Measurements from ENCODE around the gene DYNC2H1. TPM values are rescaled to one million over a fixed set of nuclear protein-coding genes. Genes with fewer than 3 reads are reported as not detected.

Gene DYNC2H1, protein sequence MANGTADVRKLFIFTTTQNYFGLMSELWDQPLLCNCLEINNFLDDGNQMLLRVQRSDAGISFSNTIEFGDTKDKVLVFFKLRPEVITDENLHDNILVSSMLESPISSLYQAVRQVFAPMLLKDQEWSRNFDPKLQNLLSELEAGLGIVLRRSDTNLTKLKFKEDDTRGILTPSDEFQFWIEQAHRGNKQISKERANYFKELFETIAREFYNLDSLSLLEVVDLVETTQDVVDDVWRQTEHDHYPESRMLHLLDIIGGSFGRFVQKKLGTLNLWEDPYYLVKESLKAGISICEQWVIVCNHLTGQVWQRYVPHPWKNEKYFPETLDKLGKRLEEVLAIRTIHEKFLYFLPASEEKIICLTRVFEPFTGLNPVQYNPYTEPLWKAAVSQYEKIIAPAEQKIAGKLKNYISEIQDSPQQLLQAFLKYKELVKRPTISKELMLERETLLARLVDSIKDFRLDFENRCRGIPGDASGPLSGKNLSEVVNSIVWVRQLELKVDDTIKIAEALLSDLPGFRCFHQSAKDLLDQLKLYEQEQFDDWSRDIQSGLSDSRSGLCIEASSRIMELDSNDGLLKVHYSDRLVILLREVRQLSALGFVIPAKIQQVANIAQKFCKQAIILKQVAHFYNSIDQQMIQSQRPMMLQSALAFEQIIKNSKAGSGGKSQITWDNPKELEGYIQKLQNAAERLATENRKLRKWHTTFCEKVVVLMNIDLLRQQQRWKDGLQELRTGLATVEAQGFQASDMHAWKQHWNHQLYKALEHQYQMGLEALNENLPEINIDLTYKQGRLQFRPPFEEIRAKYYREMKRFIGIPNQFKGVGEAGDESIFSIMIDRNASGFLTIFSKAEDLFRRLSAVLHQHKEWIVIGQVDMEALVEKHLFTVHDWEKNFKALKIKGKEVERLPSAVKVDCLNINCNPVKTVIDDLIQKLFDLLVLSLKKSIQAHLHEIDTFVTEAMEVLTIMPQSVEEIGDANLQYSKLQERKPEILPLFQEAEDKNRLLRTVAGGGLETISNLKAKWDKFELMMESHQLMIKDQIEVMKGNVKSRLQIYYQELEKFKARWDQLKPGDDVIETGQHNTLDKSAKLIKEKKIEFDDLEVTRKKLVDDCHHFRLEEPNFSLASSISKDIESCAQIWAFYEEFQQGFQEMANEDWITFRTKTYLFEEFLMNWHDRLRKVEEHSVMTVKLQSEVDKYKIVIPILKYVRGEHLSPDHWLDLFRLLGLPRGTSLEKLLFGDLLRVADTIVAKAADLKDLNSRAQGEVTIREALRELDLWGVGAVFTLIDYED (N-terminal part only)
- 1 to 10 TPM; 4.3 to 4.9 TPM for total RNA-seq

DNA sequence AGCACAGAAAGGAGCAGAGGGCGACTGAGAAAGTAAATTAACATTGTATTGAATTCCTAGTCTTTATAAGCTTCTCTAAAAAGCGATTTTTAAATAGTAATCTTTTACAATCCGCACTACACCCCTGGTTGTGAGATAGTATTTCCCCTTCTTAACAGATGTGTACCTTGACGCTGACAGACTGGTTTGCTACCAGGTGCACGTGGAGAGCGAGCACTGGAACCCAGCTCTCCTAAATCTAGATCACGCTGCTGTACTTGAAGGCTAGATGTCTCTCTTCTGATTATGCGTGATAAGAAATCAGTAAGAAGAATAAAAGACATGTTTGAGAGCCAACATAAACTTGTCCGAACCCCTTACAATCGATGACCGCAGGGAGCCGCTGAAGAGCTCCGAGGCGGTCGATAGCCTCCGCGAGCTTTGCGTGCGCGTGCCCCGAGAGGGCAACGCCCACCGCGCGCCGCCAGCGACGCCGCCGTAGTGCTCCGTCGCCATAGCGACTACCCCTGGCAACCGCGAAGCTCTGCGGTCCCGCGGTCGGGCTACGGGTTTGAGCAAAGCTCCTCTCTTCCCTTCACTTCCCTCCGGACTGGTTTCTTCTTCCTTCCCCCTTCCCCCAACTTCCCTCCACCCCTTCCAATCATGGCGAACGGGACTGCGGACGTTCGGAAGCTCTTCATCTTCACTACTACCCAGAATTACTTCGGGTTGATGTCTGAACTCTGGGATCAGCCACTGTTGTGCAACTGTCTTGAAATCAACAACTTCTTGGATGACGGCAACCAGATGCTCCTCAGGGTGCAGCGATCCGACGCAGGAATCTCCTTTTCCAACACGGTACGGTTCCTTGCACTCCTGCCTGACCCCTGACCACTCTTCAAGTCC lies at the start of gene DYNC2H1:
Gene DYNC2H1, plus strand, starts transcription at position 494 of the 885 bp plus-strand sequence. Its CDS starts 149 bp downstream, at position 643.
- H3K27me3 Mint-ChIP-seq = peaks cover 13% of the 10 kb centered on the region
- no peaks in the 10 kb centered on the region for H3K36me3 Mint-ChIP-seq
- CTCF ChIA-PET = interaction anchor here (0.8 to 1.6 kb wide), 15 partner anchors 9 to 495 kb away, joined by 3 to 28 read pairs (median 4); partner anchors contain the start of gene DCUN1D5
- H3K9me3 Mint-ChIP-seq (ENCODE audit: low read depth) = no peaks in the 10 kb centered on the region
- ATAC-seq = peak; percentile 94
- peak within 1 kb of the TSS; percentile 89 for H3K27ac Mint-ChIP-seq
- H3K4me1 Mint-ChIP-seq = peaks cover 28% of the 10 kb centered on the region
- H3K4me3 Mint-ChIP-seq = peak within 1 kb of the TSS; percentile 90
- DNase-seq = peak; percentile 93

DNA sequence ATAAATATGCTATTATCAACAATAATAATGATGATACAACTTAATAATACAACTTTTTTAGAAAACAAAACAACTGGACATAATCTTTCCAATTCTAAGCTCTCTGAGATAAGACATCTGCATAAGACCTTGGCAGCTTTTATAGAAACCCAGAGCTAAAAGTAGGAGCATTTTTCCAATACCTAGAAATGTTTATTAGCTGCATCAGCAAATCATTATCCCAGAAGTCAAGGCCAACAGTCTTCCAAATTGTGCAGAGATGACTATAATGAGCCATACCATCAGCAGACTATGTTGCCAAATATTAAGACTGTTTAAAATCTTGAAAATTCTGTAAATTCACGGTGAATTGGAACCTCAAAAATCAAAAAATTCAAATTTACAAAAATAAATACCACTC lies 47.6 kb upstream of the DYNC2H1 start:
- Mint-ChIP-seq H3K9me3 (ENCODE audit: low read depth) (no peaks in the 10 kb centered on the region), H3K27me3 (no peaks in the 10 kb centered on the region), H3K4me3 (no peak overlapping the region), H3K27ac (no peak overlapping the region), H3K4me1 (no peaks in the 10 kb centered on the region), H3K36me3 (peaks cover 29% of the 10 kb centered on the region)
- no peak for ATAC-seq
- CTCF ChIA-PET = no interaction called here
- DNase-seq = no peak

DNA sequence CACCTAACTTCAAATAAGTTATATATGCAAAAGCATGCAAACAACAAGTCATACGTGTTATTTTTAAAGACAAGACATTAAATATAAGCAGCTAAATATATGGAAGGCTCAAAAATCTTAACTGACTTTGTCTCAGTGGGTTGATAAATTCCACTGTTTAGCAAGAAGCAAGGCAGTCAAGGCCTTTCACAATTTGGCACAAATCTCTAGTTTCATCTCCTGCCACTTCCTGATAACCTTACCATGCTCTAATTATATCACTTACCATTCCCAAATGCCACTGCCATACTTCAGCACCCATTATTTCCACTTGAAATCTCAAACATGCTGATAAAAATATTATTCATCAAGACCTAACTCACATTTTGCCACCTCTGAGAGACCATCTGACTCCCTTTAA lies 42.1 kb upstream of the DYNC2H1 start:
- CTCF ChIA-PET = interaction anchor here (1.4 kb wide), 1 partner anchor 9 kb away, joined by 3 read pairs; no protein-coding TSS in a partner anchor
- Mint-ChIP-seq H3K4me3 (no peak overlapping the region), H3K4me1 (peaks cover 38% of the 10 kb centered on the region), H3K9me3 (ENCODE audit: low read depth) (no peaks in the 10 kb centered on the region), H3K36me3 (peaks cover 38% of the 10 kb centered on the region), H3K27ac (no peak overlapping the region), H3K27me3 (no peaks in the 10 kb centered on the region)
- DNase-seq = no peak
- no peak for ATAC-seq

DNA sequence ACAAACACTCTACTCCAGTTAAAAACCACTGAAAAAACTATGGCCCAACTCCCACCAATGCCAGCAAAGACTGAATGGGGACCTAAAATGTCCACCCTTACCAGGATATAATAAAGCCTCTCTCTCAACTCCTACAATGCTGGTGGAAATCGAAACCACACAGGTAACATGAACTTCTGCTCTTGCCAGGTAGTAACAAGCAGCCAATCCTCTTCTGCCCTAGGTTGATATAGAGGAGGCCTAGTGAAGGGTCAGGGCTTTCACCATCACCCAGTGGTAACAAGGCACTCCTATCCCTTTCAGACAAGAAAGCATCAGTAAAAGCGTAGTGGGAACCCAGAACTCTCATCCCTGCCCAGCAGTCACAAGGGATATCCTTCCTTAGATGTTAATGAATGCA lies 39.9 kb upstream of the DYNC2H1 start:
- H3K9me3 Mint-ChIP-seq (ENCODE audit: low read depth) = no peaks in the 10 kb centered on the region
- H3K4me1 Mint-ChIP-seq = peaks cover 40% of the 10 kb centered on the region
- no peaks in the 10 kb centered on the region for H3K27me3 Mint-ChIP-seq
- H3K36me3 Mint-ChIP-seq = peaks cover 36% of the 10 kb centered on the region
- DNase-seq = no peak
- peak overlapping the region; percentile 31 for H3K27ac Mint-ChIP-seq
- CTCF ChIA-PET = no interaction called here
- ATAC-seq = no peak
- no peak overlapping the region for H3K4me3 Mint-ChIP-seq

DNA sequence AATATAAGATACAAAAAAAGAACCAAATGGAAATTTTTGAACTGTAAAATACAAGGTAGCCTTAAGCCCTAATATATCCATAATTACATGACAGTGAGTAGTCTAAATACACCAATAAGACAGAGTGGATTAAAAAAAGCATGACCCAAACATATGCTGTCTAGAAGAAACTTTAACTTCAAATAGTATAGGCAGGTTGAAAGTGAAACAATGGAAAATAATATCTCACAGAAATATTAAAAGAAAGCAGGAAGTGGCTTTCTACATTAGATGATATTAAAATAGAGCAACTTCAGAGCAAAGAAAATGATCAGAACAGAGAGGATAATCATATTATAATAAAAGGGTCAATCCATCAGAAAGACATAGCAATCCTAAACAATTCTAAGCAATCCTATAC lies 39.1 kb upstream of the DYNC2H1 start:
- Mint-ChIP-seq H3K4me1 (peaks cover 40% of the 10 kb centered on the region), H3K27ac (peak overlapping the region; percentile 67), H3K27me3 (no peaks in the 10 kb centered on the region), H3K9me3 (ENCODE audit: low read depth) (no peaks in the 10 kb centered on the region), H3K36me3 (peaks cover 39% of the 10 kb centered on the region), H3K4me3 (peak overlapping the region; percentile 14)
- CTCF ChIA-PET = interaction anchor here (1.5 kb wide), 1 partner anchor 39 kb away, joined by 5 read pairs; the partner anchor contains the start of gene DYNC2H1
- no peak for DNase-seq
- peak; percentile 81 for ATAC-seq

DNA sequence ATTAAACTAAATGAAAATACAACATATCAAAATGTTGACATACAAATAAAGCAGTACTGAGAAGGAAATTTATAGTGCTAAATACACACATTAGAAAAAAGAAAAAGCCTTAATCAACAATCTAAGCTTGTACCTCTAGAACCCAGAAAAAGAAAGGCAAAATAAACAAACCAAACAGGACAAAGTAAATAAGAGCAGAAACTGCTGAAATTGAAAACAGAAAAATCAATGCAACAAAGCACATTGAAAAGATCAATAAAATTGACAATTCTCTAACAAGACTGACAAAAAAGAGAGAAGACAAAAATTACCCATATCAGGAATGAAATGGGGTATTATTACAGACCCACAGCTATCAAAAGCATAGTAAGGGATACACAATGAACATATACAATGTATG lies 38.2 kb upstream of the DYNC2H1 start:
- H3K4me1 Mint-ChIP-seq = peaks cover 40% of the 10 kb centered on the region
- ATAC-seq (no peak), DNase-seq (no peak)
- no peaks in the 10 kb centered on the region for H3K27me3 Mint-ChIP-seq
- H3K36me3 Mint-ChIP-seq = peaks cover 40% of the 10 kb centered on the region
- H3K4me3 Mint-ChIP-seq = no peak overlapping the region
- CTCF ChIA-PET = interaction anchor here (1.5 kb wide), 1 partner anchor 38 kb away, joined by 5 read pairs; the partner anchor contains the start of gene DYNC2H1
- peak overlapping the region; percentile 67 for H3K27ac Mint-ChIP-seq
- H3K9me3 Mint-ChIP-seq (ENCODE audit: low read depth) = no peaks in the 10 kb centered on the region

DNA sequence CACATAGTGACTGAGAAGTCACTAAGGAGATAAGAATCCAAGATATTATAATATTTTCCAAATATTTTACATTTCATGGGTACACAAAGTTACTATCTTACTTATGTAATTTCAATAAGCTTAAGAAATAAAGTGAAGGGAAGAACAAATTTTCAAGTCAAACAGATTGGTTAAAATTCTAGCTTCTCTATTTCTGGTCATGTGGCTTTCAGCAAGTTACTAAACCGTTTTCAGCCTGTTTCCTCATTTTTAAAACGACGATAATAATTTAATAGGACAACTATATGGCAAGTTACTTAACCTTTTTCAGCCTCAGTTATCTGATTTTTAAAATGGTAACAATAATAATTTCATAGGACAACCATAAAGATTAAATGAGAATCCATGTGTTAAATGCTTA lies 32.9 kb upstream of the DYNC2H1 start:
- Mint-ChIP-seq H3K27ac (no peak overlapping the region), H3K9me3 (ENCODE audit: low read depth) (no peaks in the 10 kb centered on the region), H3K4me3 (no peak overlapping the region), H3K36me3 (peaks cover 40% of the 10 kb centered on the region), H3K27me3 (no peaks in the 10 kb centered on the region), H3K4me1 (peaks cover 2% of the 10 kb centered on the region)
- CTCF ChIA-PET = no interaction called here
- no peak for DNase-seq
- no peak for ATAC-seq

DNA sequence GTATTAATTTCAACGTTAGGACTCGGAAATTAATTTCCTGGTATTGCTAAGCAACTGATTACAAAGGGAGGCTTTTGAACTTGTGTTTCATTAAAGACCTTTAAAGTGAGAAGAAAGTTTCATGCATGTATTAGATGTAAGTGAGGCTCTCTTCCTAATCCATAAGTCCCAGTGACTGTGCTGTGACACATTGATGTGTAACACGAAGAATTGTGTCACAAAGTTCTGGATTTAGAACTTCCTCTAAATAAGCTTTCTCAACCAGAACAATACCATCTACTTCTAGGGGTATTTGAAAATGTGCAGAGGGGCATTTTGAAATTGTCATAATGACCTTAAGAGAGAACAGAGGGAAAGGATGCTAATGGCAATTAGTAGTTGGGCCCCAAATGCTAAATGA lies 31.7 kb upstream of the DYNC2H1 start:
- no peak overlapping the region for H3K27ac Mint-ChIP-seq
- CTCF ChIA-PET = no interaction called here
- DNase-seq (no peak), ATAC-seq (no peak)
- H3K4me3 Mint-ChIP-seq = no peak overlapping the region
- H3K36me3 Mint-ChIP-seq = peaks cover 34% of the 10 kb centered on the region
- H3K27me3 Mint-ChIP-seq = no peaks in the 10 kb centered on the region
- H3K4me1 Mint-ChIP-seq = peaks cover 2% of the 10 kb centered on the region
- no peaks in the 10 kb centered on the region for H3K9me3 Mint-ChIP-seq (ENCODE audit: low read depth)

DNA sequence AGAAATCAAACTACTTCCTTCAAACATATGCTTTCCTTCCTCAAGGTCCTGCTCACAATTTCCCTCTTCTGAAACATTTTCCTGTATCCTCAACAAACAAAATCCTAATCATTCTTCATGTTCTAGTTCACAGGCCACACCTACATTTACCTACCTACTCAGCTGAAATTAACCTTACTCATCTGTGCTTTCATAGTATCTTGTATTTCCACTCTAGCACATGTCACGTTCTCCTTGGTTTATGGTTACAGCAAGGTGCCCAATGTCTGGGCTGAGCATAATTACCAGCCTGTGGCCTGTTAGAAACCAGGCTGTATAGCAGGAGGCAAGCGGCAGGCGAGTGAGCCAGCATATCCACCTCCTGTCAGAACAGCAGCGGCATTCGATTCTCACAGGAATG lies 30.5 kb upstream of the DYNC2H1 start:
- H3K4me1 Mint-ChIP-seq = peaks cover 2% of the 10 kb centered on the region
- ATAC-seq (no peak), DNase-seq (no peak)
- CTCF ChIA-PET = no interaction called here
- H3K27me3 Mint-ChIP-seq = no peaks in the 10 kb centered on the region
- no peaks in the 10 kb centered on the region for H3K9me3 Mint-ChIP-seq (ENCODE audit: low read depth)
- H3K4me3 Mint-ChIP-seq = no peak overlapping the region
- H3K27ac Mint-ChIP-seq = no peak overlapping the region
- peaks cover 36% of the 10 kb centered on the region for H3K36me3 Mint-ChIP-seq

DNA sequence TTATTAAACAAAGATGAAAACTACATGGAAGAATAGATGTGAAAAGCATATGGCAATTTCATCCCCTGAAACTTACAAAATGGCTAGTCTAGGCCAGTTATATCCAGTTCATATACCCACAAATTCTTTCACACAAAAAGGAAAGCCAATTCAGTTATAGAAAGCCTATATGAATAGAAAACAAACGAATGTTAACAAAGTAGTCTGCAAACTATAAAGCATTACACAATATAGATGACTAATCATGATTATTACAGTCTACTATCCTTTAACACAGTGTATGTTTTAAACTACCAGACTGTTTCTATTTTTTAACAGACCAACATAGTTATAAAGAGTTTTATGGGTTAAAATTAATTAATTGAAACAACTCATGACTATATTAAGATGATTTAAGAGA lies 29.4 kb upstream of the DYNC2H1 start:
- H3K36me3 Mint-ChIP-seq = peaks cover 33% of the 10 kb centered on the region

DNA sequence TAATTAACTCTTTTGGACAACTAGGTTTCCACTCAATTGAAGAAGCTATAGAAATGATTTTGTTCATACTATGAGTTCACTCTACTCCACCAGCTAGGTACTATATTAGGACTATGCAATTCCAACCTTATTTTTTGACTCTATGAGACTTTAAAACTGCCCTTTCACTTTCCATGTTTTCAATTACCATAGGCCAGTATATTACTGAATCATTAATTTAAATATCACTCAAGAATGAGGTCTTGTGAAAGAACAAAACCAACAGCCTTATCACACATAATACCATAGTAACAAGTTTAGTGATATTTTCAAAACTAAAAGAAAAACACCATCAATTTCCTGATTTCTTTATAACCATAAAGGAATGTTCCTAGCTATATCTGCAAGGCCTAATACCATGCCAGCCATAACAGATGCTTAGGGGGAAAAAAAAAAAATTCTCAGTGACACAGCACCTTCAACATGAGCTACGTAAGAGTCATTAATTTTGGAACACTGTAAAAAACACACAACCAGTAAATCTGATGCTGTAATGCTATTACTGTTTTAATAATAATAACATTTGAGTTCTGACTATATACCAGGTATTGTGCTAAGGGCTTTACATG lies 23.4 kb upstream of the DYNC2H1 start:
- CTCF ChIA-PET = no interaction called here
- Mint-ChIP-seq H3K9me3 (ENCODE audit: low read depth) (no peaks in the 10 kb centered on the region), H3K4me3 (no peak overlapping the region), H3K27me3 (no peaks in the 10 kb centered on the region), H3K36me3 (peaks cover 17% of the 10 kb centered on the region), H3K27ac (peak overlapping the region; percentile 1), H3K4me1 (peaks cover 20% of the 10 kb centered on the region)
- no peak for DNase-seq
- no peak for ATAC-seq

More for the DNA sequence above, 29.4 kb upstream of the DYNC2H1 start:
- Mint-ChIP-seq H3K27me3 (no peaks in the 10 kb centered on the region), H3K4me1 (no peaks in the 10 kb centered on the region), H3K9me3 (ENCODE audit: low read depth) (no peaks in the 10 kb centered on the region), H3K27ac (no peak overlapping the region), H3K4me3 (no peak overlapping the region)
- ATAC-seq (no peak), DNase-seq (no peak)
- CTCF ChIA-PET = no interaction called here

DNA sequence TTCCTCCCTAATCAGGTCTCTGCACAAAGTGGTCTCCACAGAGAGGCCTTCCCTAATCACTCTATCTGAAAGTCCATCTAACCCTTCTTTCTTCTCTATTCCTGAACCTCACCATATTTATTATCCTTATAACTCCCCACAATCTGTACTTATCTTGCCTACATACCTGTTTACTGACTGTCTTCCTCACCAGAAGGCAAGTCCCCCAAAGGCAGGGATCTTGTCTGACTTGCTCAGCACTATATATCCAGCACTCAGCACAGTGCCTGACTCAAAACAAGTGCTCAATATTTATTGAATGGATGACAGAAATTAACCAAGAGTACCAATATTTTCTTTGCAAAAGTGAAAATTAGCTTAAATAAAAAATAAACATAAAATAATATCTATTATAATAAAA lies 22.8 kb upstream of the DYNC2H1 start:
- Mint-ChIP-seq H3K4me1 (peaks cover 21% of the 10 kb centered on the region), H3K27ac (peak overlapping the region; percentile 9), H3K36me3 (peaks cover 17% of the 10 kb centered on the region), H3K4me3 (no peak overlapping the region), H3K9me3 (ENCODE audit: low read depth) (no peaks in the 10 kb centered on the region), H3K27me3 (no peaks in the 10 kb centered on the region)
- no peak for DNase-seq
- no peak for ATAC-seq
- CTCF ChIA-PET = no interaction called here
